ENCODE data around the gene TRMT2A. TPM values are rescaled to one million over a fixed set of nuclear protein-coding genes. Genes with fewer than 3 reads are reported as not detected.

TRMT2A gene
- total RNA-seq, 1 experiment from 2014 or later: 55.3 TPM

Other genes starting within 250 kb of the TRMT2A start
- 517 and 585 TPM in 2 replicates for gene COMT, start 175.5 kb downstream of the TRMT2A start, total RNA-seq (2014; rRNA removed; shearing (Covaris generic); ENCODE audit: low replicate concordance)
- 53.0 and 54.5 TPM in 2 replicates for gene TXNRD2, start 175.4 kb downstream of the TRMT2A start, total RNA-seq (2014; rRNA removed; shearing (Covaris generic); ENCODE audit: low replicate concordance)
- gene ARVCF, start 100.4 kb downstream of the TRMT2A start, total RNA-seq (2014; rRNA removed; shearing (Covaris generic); ENCODE audit: low replicate concordance): 3.6 and 15.2 TPM in 2 replicates
- 26.6 and 55.2 TPM in 2 replicates for gene TANGO2, start 96.1 kb downstream of the TRMT2A start, total RNA-seq (2014; rRNA removed; shearing (Covaris generic); ENCODE audit: low replicate concordance)
- gene DGCR8, start 37.0 kb downstream of the TRMT2A start, total RNA-seq (2014; rRNA removed; shearing (Covaris generic); ENCODE audit: low replicate concordance): 8.8 and 26.8 TPM in 2 replicates
- 816 and 890 TPM in 2 replicates for gene RANBP1, start 1.1 kb downstream of the TRMT2A start, total RNA-seq (2014; rRNA removed; shearing (Covaris generic); ENCODE audit: low replicate concordance)
- gene ZDHHC8, start 14.6 kb upstream of the TRMT2A start, total RNA-seq (2014; rRNA removed; shearing (Covaris generic); ENCODE audit: low replicate concordance): 12.6 and 21.8 TPM in 2 replicates
- not detected in 2 replicates for gene CCDC188, start 33.8 kb upstream of the TRMT2A start, total RNA-seq (2014; rRNA removed; shearing (Covaris generic); ENCODE audit: low replicate concordance)
- gene RTN4R, start 151.1 kb upstream of the TRMT2A start, total RNA-seq (2014; rRNA removed; shearing (Covaris generic); ENCODE audit: low replicate concordance): 11.9 and 13.1 TPM in 2 replicates
- gene DGCR6L, start 202.8 kb upstream of the TRMT2A start, total RNA-seq (2014; rRNA removed; shearing (Covaris generic); ENCODE audit: low replicate concordance): 122 and 180 TPM in 2 replicates

Data from Caki2 (cell line).